HepG2 (cell line): ENCODE data around the gene LIPE. TPM values are rescaled to one million over a fixed set of nuclear protein-coding genes. Genes with fewer than 3 reads are reported as not detected.

Source experiments
- ATAC-seq: fragments of 200-7000 bp; cut with Tn5 transposase; 3 replicates; pipeline ENCODE4 v1.9.1; 2020; ENCODE audit warnings: mild to moderate bottlenecking, moderate library complexity
- BruUV-seq: library from RNA; stranded (reverse); fragments of 400-500 nt; replicated peaks from 2 replicates; lab custom pipeline; 2021; lab: Mats Ljungman, UMichigan
- CTCF ChIA-PET: fragments of 300-600 bp; formaldehyde crosslinking; extraction: SDS; loops from one replicate; lab custom pipeline; 2021; ENCODE audit warnings: low total read pairs, inconsistent platforms, low intra/inter-chr PET ratio; lab: Yijun Ruan, JAX
- POLR2A ChIA-PET: fragments of 350-600 bp; sonication (Branson Sonifier 250); formaldehyde crosslinking; loops from one replicate; lab custom pipeline; 2020; ENCODE audit warnings: antibody characterized with exemption, inconsistent platforms; lab: Yijun Ruan, JAX
- DNase-seq: peaks from one replicate; pipeline ENCODE4 v3.0.0-alpha.2; 2015; ENCODE audit warnings: low spot score
- FAIRE-seq: peaks from 3 replicates; lab custom pipeline; 2011; peaks lifted over from hg19 to GRCh38; lab: Jason Lieb, UNC
- H2AFZ ChIP-seq: one replicate; pipeline ENCODE4 v1.6.1; 2011; ENCODE audit warnings: low read length, inconsistent platforms
- H3K27ac ChIP-seq: fragments of 300-600 bp; 3 replicates; pipeline ENCODE4 v1.8.0; 2011; ENCODE audit warnings: mixed run types, mild to moderate bottlenecking, mixed read lengths, low read length, inconsistent platforms; ENCODE audit not compliant: insufficient read depth; ENCODE audit errors: extremely low read length
- H3K27me3 ChIP-seq, 2 experiments: fragments of 200-600 bp in 1 of 2; 2 replicates in 1 of 2; 3 replicates in 1 of 2; pipeline versions ENCODE4 v1.6.0 to v1.8.0; 2011; ENCODE audit warnings: low read length in 2 of 2, mild to moderate bottlenecking in 2 of 2, moderate library complexity in 2 of 2, inconsistent platforms in 1 of 2; ENCODE audit not compliant: insufficient read depth in 2 of 2, control insufficient read depth in 1 of 2
- H3K36me3 ChIP-seq, 2 experiments: fragments of 200-600 bp in 1 of 2; replicated peaks in 1 of 2; 2 replicates in 1 of 2; 3 replicates in 1 of 2; pipeline versions ENCODE4 v1.5.1 to v1.8.0; 2011; ENCODE audit warnings: low read length in 2 of 2, inconsistent platforms in 1 of 2; ENCODE audit not compliant: insufficient read depth in 2 of 2, control insufficient read depth in 1 of 2
- H3K4me1 ChIP-seq: 2 replicates; pipeline ENCODE4 v1.5.1; 2012; ENCODE audit warnings: low read length, inconsistent platforms; ENCODE audit not compliant: insufficient read depth
- H3K4me2 ChIP-seq: 2 replicates; pipeline ENCODE4 v1.6.0; 2011; ENCODE audit warnings: low read depth, low read length, inconsistent platforms
- H3K4me3 ChIP-seq, 3 experiments: fragments of 200-600 bp in 1 of 3; sonication (generic), shearing (Covaris generic) in 1 of 3; replicated peaks in 1 of 3; 2 replicates each; pipeline ENCODE4 v1.5.1; 2011 to 2016; ENCODE audit warnings: low read length in 3 of 3, inconsistent platforms in 2 of 3, low read depth in 2 of 3, mild to moderate bottlenecking in 2 of 3, control low read depth in 1 of 3, mixed read lengths in 1 of 3; ENCODE audit not compliant: insufficient read depth in 1 of 3
- H3K79me2 ChIP-seq: one replicate; pipeline ENCODE4 v1.6.1; 2011; ENCODE audit warnings: low read length, inconsistent platforms; ENCODE audit not compliant: insufficient read depth
- H3K9ac ChIP-seq: 2 replicates; pipeline ENCODE4 v1.6.0; 2011; ENCODE audit warnings: mild to moderate bottlenecking, low read depth, low read length, inconsistent platforms; ENCODE audit not compliant: insufficient read depth
- H3K9me3 ChIP-seq: 2 replicates; pipeline ENCODE4 v1.5.1; 2012; ENCODE audit warnings: mild to moderate bottlenecking, low read length
- H4K20me1 ChIP-seq: 2 replicates; pipeline ENCODE4 v1.6.0; 2011; ENCODE audit warnings: inconsistent platforms, mild to moderate bottlenecking, low read length, moderate library complexity; ENCODE audit not compliant: insufficient read depth
- CENPX ChIP-seq: sonication (generic); formaldehyde crosslinking; IDR thresholded peaks from 2 replicates; pipeline ENCODE4 v1.9.0; 2021; ENCODE audit warnings: mild to moderate bottlenecking, missing genetic modification reagents, moderate library complexity
- ZBTB26 ChIP-seq: IDR thresholded peaks from 2 replicates; pipeline ENCODE4 v1.6.1; 2016; ENCODE audit warnings: missing compliant biosample characterization, missing genetic modification reagents, borderline replicate concordance
- ZNF382 ChIP-seq: sonication (generic); formaldehyde crosslinking; IDR thresholded peaks from 2 replicates; pipeline ENCODE4 v1.5.0; 2020; ENCODE audit warnings: missing genetic modification reagents, mild to moderate bottlenecking, borderline replicate concordance
- ZNF790 ChIP-seq: sonication (generic); formaldehyde crosslinking; IDR thresholded peaks from 2 replicates; pipeline ENCODE4 v1.8.0; 2022; ENCODE audit warnings: missing genetic modification reagents, mild to moderate bottlenecking, borderline replicate concordance
- WGBS: methylation state at CpG from one replicate; pipeline ENCODE4 v1.1.6; 2017; ENCODE audit warnings: low lambda C conversion rate; 5-methylcytosine and 5-hydroxymethylcytosine counted together
- in situ Hi-C: cut with HindIII; loops from 2 replicates; pipeline ENCODE4 v1.10.0; 2017; ENCODE audit warnings: low pct_unique_long_range_greater_than_20kb; ENCODE audit not compliant: extremely low pct_ligation_motif_present
- intact Hi-C: fragments of 100-400 bp; cut with micrococcal nuclease; formaldehyde crosslinking; loops from one replicate; pipeline ENCODE4 v1.10.0; 2022; ENCODE audit not compliant: unreplicated experiment
- polyA plus RNA-seq, 8 experiments: library from polyadenylated mRNA; depleted of rRNA in 3 of 8; stranded (reverse) in 7 of 8; unstranded in 1 of 8; fragments of >200 nt; fragmentation: Illumina TruSeq in 4 of 8; extraction: Trizol in 4 of 8; gene quantifications; 2 replicates each; pipeline versions ENCODE4 v1.2.1 to v1.2.3, GENCODE V29; 2011 to 2016; ENCODE audit warnings: low read depth in 4 of 8, missing spikeins in 1 of 8, mixed read lengths in 1 of 8; ENCODE audit not compliant: insufficient read depth in 1 of 8
- total RNA-seq, 5 experiments: library from RNA; depleted of rRNA; stranded (reverse); fragments of >200 nt; fragmentation: Illumina TruSeq; extraction: Trizol; gene quantifications; 2 replicates each; pipeline ENCODE4 v1.2.3, GENCODE V29; 2016; ENCODE audit warnings: low read depth in 1 of 5
- TF ChIP-seq, protein P1 (sequence below), 2 experiments: fragments of 450-650 bp in 1 of 2; sonication (generic) in 1 of 2; formaldehyde crosslinking; IDR thresholded peaks; 2 replicates each; pipeline versions ENCODE4 v1.5.0 to v1.8.0; 2020 to 2022; ENCODE audit warnings: mild to moderate bottlenecking in 1 of 2, missing genetic modification reagents in 1 of 2

Gene LIPE
- total and polyA plus RNA-seq, 2 of the 13 experiments (the other 11 are each of a cell fraction or from before 2014, with no cell fraction given): not detected

GRCh38 chr19:42426643-42427042 lies 545 bp downstream of the LIPE start:
- Histone ChIP-seq H3K27me3 (peaks cover 4 to 26% of the 10 kb centered on the region in 2 experiments; a peak in 4 of 5 replicates), H3K79me2 (no peaks in the 10 kb centered on the region), H3K36me3 (no peaks in the 10 kb centered on the region), H3K4me3 (no peak overlapping the region), H4K20me1 (no peaks in the 10 kb centered on the region), H3K4me2 (peak overlapping the region; percentile 9; the same call in 1 of the 2 replicates), H3K4me1 (peaks cover 48% of the 10 kb centered on the region), H2AFZ (peak overlapping the region; percentile 17), H3K9me3 (no peaks in the 10 kb centered on the region), H3K9ac (no peak overlapping the region), H3K27ac (no peak overlapping the region)
- DNase-seq (no peak), FAIRE-seq (no peak), ATAC-seq (no peak)
- POLR2A ChIA-PET: interaction anchor here (1.4 kb wide), 1 partner anchor 14 kb away, joined by 4 read pairs; no protein-coding TSS in a partner anchor
- in situ Hi-C loops: no loop called here
- WGBS: 29% methylated on average over 1 of the region's 3 CpGs
- TF ChIP-seq ZNF790 (CRISPR knock-in tag) (no peak), ZBTB26 (CRISPR knock-in tag) (no peak), ZNF382 (CRISPR knock-in tag) (no peak), CENPX (no peak)
- TF ChIP-seq, protein P1, sequence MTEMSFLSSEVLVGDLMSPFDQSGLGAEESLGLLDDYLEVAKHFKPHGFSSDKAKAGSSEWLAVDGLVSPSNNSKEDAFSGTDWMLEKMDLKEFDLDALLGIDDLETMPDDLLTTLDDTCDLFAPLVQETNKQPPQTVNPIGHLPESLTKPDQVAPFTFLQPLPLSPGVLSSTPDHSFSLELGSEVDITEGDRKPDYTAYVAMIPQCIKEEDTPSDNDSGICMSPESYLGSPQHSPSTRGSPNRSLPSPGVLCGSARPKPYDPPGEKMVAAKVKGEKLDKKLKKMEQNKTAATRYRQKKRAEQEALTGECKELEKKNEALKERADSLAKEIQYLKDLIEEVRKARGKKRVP (CRISPR knock-in tag; IDR thresholded peaks at IDR 0.05): no peak
- no TSS peak for BruUV-seq
- CTCF ChIA-PET: no interaction called here
- intact Hi-C loops: no loop called here
